ENCODE measurements around the gene MSL1. TPM values are rescaled to one million over a fixed set of nuclear protein-coding genes. Genes with fewer than 3 reads are reported as not detected.
A peak's percentile ranks its signal among the peaks of the same experiment; 100 is the strongest.

MSL1 gene
- total and polyA plus RNA-seq, 2 of the 4 experiments (the other 2 are of a cell fraction): 28.3 to 48.4 TPM

- 0 to 100% methylated on average over 2 to 18 of the region's 43 CpGs for WGBS, 2 experiments (ENCODE audit: extremely low coverage in 2 of 2, insufficient read length in 1 of 2)
- H3K27ac ChIP-seq (ENCODE audit: insufficient read depth, low read length): peak overlapping the region; percentile 74
- peak overlapping the region; percentile 89 for H3K4me2 ChIP-seq (ENCODE audit: low read depth, low read length)
- dilution Hi-C loops (cut with HindIII; ENCODE audit: low sequenced_read_pairs, unreplicated experiment) (no loop called here), in situ Hi-C loops (cut with MboI; ENCODE audit: low sequenced_read_pairs) (no loop called here), intact Hi-C loops (cut with micrococcal nuclease) (loop anchor here (1.0 kb wide), 1 partner anchor 10 kb away; no protein-coding TSS in a partner anchor)
- H2BK120ac ChIP-seq (ENCODE audit: low read depth, low read length): peak overlapping the region; percentile 83
- peaks cover 10 to 53% of the 10 kb centered on the region in 2 experiments for H3K79me1 ChIP-seq (ENCODE audit: low read depth in 1 of 2, low read length in 2 of 2)
- H2BK20ac ChIP-seq (ENCODE audit: low read depth, low read length): 0 out of 2 replicates have a peak overlapping the region, but pooled peaks have one; percentile 34
- peak overlapping the region; percentile 24 to 71; a peak in 2 of 4 replicates for H4K8ac ChIP-seq (ENCODE audit: low read depth in 2 of 2, low read length in 2 of 2)
- H2BK15ac ChIP-seq (ENCODE audit: low read depth, low read length): no peak overlapping the region; the same call in 2 of the 3 replicates
- peaks cover 39% of the 10 kb centered on the region for H4K20me1 ChIP-seq (ENCODE audit: insufficient read depth, low read length)
- H3K9ac ChIP-seq (ENCODE audit: low read depth, low read length): peak overlapping the region; percentile 87
- CTCF ChIA-PET: interaction anchor here (1.5 to 1.8 kb wide), 2 partner anchors 10 to 85 kb away, joined by 7 to 11 read pairs; no protein-coding TSS in a partner anchor
- POLR2A ChIA-PET (ENCODE audit: unreplicated experiment): interaction anchor here (0.8 to 1.6 kb wide), 3 partner anchors 10 to 16 kb away, joined by 3 to 5 read pairs (median 4); no protein-coding TSS in a partner anchor
- H3K9me1 ChIP-seq (ENCODE audit: insufficient read depth, low read length): peaks cover 3% of the 10 kb centered on the region
- H3K36me3 ChIP-seq (ENCODE audit: control insufficient read depth, insufficient read depth, low read length): peaks cover 15% of the 10 kb centered on the region
- peak overlapping the region; percentile 76 for H2AK5ac ChIP-seq (ENCODE audit: low read depth, low read length)
- peak overlapping the region; percentile 100 for H2AK9ac ChIP-seq (replicated peaks; ENCODE audit: low read depth, low read length, poor library complexity)
- peak overlapping the region; percentile 71 for H3K18ac ChIP-seq (ENCODE audit: low read depth, low read length)
- H3K56ac ChIP-seq (ENCODE audit: extremely low read depth, insufficient read depth, low read length): peak overlapping the region; percentile 71
- no TSS peak for BruUV-seq (replicated peaks)
- H3K4ac ChIP-seq (ENCODE audit: low read depth, low read length): peak overlapping the region; percentile 97
- H3K23ac ChIP-seq (ENCODE audit: low read depth, low read length): peak overlapping the region; percentile 95
- H4K5ac ChIP-seq (ENCODE audit: low read depth, low read length): peak overlapping the region; percentile 81; the same call in 1 of the 2 replicates
- H4K91ac ChIP-seq (ENCODE audit: insufficient read depth, low read depth, low read length): peak overlapping the region; percentile 81
- no peaks in the 10 kb centered on the region for H3K9me3 ChIP-seq (ENCODE audit: control insufficient read depth, insufficient read depth, low read length)
- TF ChIP-seq MXI1 (IDR thresholded peaks at IDR 0.05; ENCODE audit: borderline replicate concordance, low read depth, low read length) (peak; percentile 41; the same call in 1 of the 2 replicates), POLR2A (IDR thresholded peaks at IDR 0.05; ENCODE audit: low read depth, low read length) (no peak), MAZ (IDR thresholded peaks at IDR 0.05; ENCODE audit: borderline replicate concordance, low read depth, low read length) (peak; percentile 37; the same call in 1 of the 2 replicates), CHD1 (IDR thresholded peaks at IDR 0.05; ENCODE audit: low read depth, low read length) (no peak)
- H3K4me1 ChIP-seq (ENCODE audit: control insufficient read depth, insufficient read depth, low read length): peaks cover 4% of the 10 kb centered on the region
- no peaks in the 10 kb centered on the region for H3K27me3 ChIP-seq (ENCODE audit: control insufficient read depth, insufficient read depth, low read length)
- peak overlapping the region; percentile 93 for H3K4me3 ChIP-seq (ENCODE audit: insufficient read depth, low read depth, low read length)
- H2AFZ ChIP-seq (replicated peaks; ENCODE audit: low read length, poor library complexity): peak overlapping the region; percentile 82
- ATAC-seq (ENCODE audit: low read depth): no peak
- peak overlapping the region; percentile 97 for H2BK5ac ChIP-seq (ENCODE audit: low read depth, low read length, poor library complexity, severe bottlenecking)
- DNase-seq: peak; percentile 30
- H3K14ac ChIP-seq (replicated peaks; ENCODE audit: low read depth, low read length): peak overlapping the region; percentile 98
Observed at GRCh38 chr17:40122999-40123810, 1.4 kb downstream of the MSL1 start.
